Activated T-helper 1 cell treated with anti-CD3 and anti-CD28 coated beads, Interleukin-2, amount 50 U/mL, for 16 hours (primary cell): ENCODE measurements around the gene P2RX6.

Experiments used
- DNase-seq, 2 donors: peaks; one replicate each; pipeline ENCODE4 v3.0.0-alpha.2; 2020; ENCODE audit warnings: low read depth in 1 of 2, low spot score in 1 of 2

P2RX6 gene

DNA sequence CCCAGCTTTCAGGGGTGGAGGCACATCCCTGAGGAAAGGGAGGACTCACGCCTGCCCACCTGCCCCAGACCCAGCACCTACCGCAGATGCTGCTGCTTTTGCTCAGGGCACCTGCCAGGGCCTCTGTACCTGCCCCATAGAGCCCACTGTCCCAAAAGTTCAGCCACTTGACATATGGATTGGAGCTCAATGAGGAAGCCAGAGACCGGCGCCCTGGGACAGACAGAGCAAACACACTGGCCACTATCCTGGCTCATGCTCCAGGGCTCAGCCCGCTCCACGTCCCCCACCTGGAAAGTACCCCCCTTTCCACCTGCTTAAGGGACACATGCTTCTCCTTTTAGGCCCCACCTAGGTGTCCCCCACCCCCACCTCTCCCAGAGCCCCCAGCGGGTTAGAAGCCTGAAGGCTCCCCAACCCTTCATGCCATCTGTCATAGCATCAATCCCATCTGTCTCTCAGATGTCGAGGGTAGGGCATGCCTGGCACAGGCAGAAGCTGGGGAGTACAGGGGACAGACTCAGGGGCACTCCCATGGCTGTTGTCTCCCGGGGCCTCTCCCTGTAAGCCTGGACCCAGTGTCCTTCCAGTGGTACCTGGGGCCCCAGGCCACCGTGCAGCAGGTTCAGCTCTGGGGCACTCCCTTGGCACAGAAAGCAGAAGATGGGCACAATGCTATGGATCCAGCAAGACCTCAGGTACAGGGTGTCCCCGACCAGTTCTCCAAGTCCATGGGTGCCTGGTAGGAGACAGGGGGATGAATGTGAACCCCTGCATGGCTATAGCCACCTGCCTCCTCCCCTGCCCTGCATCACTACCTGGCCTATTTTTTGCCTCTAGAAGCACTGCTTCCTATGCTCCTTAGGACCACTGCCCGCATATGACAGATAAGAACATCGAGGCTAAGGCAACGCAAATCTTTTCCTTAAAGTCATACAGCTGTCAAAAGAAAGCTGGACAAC, 2.2 kb upstream of the P2RX6 start:
- DNase-seq, result no peak

GRCh38 chr22:21013657-21014201, 1.2 kb upstream of the P2RX6 start:
- no peak for DNase-seq

DNA sequence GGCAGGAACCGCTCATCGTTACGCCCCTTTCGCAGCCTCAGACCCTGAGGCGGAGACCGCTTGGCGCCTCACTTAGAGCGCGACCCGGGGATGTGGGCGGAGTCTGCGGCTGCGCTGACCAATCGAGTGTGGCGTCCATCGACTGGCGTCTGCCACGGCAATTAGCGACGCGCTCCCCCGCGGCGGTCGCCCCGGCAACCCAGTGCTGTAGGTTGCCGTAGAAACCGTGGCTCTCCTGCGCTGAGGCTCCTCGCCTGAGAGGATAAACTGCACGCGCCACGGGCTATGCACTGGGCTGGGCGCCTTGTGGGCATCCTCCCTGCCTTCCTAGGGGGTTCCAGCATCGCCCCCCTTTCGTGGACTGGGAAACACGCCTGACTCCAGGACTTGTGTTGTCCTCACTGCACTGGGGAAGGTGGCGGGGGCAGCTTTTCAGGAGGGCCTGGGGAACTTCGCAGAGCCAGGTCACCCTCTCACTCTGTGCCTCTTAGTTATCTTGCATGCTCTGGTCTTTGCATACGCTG, 701 bp upstream of the P2RX6 start:
- peak; percentile 70 to 76 for DNase-seq

DNA sequence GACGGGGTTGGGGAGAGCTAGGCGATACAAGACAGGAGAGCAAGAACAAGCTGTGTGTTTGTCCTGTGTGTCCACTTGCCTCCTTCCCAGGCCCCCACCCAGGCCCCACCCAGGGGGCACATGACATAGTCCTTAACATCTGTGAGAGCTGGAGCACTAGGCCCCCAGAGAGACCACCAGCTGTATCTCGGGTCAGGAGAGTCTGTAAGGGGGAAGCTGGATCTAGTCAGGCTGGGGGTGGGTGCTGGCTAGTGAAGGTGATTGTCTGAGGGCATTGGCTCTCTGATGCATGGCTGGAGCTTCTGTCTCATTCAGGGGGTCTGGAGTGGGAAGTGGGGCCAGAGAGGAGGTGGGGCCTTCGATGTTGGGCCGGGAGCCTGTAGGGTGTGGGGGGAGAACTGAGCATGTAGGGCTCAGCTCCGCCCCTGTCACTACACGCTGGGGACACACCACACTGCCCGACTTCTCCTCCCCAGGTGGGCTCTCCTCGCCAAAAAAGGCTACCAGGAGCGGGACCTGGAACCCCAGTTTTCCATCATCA, 571 bp downstream of the P2RX6 start:
- no peak for DNase-seq

- DNase-seq, result no peak
Observed at GRCh38 chr22:21016644-21017420, 1.9 kb downstream of the P2RX6 start.

DNA sequence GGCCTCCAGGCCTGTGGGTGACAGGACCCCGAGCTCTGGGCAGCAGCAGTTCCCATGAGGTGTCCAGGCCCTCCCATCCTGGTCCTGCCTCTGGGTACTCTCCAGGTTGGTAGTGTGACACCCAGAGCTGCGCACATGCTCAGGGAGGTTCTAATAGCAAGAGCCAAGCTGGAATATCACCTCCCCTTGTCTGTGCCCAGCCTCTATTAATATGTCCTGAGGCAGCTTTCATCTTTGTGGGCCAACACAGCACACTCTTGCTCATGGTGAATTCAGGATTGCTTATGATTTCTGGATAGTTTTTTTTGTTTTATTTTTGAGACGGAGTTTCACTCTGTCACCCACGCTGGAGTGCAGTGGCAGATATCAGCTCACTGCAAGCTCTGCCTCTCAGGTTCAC, 3.3 kb downstream of the P2RX6 start:
- DNase-seq, result no peak

DNA sequence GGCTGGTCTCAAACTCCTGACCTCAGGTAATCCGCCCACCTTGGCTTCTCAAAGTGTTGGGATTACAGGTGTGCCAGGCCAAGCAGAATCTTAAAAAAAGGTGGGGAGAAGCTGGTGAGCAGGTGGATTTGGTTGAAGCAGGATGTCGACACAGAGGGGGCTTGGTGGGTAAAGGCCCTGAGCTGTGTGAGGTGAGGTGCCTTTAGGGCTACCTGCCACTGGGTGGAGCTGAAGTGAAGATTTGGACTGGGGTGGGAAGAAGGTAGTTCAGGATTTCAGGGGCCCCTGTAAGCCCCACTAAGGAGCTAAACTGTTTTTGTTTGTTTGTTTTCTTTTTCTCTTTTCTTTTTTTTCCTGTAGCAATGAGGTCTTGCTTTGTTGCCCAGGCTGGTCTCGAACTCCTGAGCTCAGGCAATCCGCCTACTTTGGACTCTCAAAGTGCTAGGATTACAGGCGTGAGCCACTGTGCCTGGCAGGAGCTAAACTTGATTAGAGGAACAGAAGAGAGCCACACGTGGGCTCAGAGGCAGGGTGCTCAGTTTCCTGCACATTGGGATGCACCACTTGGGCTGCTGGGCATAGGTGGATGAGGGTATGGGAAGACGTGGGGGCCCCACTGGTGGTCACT, 6.0 kb downstream of the P2RX6 start:
- DNase-seq, result no peak

DNA sequence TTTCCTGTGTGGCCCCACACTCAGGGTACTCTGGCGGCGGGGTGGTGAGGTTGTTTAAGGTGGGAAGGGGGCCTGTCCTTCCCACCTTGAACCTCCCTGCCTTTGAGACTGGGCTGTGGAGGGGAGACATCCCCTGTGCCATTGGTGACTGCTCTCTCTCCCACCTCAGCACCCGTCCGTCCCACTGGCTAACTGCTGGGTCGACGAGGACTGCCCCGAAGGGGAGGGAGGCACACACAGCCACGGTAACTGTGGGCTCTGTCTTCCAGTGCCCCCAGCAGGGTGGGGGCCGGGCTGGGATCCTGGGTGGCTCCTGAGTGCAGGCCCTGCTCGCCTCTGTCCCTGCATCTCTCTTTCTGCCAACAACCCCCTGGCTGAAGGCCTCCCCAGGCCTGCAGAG, 7.5 kb downstream of the P2RX6 start:
- no peak for DNase-seq

GRCh38 chr22:21022955-21023614, 8.1 kb downstream of the P2RX6 start:
- no peak for DNase-seq

- no peak for DNase-seq
Observed at GRCh38 chr22:21025266-21025665, 10.3 kb downstream of the P2RX6 start.

DNA sequence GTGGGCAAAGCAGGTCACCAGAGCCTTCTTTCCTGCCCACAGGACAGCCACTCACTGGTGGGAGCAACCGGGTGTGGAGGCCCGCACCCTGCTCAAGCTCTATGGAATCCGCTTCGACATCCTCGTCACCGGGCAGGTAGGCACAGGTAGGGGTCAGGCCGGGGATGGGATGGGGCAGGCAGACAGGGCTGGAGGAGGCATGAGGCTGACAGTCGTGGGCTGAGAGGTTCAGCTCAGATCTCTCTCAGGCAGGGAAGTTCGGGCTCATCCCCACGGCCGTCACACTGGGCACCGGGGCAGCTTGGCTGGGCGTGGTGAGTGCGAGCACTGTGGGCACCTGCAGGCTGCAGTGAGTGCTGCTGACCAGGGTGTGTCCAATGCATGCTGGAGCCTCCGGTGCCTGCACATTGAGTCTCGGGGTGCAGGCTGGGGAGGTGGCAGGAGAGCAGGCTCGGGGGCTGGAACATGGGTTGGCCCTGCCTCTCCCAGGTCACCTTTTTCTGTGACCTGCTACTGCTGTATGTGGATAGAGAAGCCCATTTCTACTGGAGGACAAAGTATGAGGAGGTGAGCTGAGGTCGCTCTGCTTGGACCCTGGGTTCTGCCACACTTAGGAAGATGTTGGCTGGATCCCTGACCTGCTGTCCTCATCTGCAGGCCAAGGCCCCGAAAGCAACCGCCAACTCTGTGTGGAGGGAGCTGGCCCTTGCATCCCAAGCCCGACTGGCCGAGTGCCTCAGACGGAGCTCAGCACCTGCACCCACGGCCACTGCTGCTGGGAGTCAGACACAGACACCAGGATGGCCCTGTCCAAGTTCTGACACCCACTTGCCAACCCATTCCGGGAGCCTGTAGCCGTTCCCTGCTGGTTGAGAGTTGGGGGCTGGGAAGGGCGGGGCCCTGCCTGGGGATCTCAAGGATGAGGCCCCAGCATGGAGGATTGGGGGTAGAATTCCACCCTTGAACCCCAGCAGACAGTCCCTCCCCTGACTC, 11.1 kb downstream of the P2RX6 start:
- DNase-seq, result no peak

GRCh38 chr22:21026783-21027692, 12.1 kb downstream of the P2RX6 start:
- DNase-seq, result no peak

DNA sequence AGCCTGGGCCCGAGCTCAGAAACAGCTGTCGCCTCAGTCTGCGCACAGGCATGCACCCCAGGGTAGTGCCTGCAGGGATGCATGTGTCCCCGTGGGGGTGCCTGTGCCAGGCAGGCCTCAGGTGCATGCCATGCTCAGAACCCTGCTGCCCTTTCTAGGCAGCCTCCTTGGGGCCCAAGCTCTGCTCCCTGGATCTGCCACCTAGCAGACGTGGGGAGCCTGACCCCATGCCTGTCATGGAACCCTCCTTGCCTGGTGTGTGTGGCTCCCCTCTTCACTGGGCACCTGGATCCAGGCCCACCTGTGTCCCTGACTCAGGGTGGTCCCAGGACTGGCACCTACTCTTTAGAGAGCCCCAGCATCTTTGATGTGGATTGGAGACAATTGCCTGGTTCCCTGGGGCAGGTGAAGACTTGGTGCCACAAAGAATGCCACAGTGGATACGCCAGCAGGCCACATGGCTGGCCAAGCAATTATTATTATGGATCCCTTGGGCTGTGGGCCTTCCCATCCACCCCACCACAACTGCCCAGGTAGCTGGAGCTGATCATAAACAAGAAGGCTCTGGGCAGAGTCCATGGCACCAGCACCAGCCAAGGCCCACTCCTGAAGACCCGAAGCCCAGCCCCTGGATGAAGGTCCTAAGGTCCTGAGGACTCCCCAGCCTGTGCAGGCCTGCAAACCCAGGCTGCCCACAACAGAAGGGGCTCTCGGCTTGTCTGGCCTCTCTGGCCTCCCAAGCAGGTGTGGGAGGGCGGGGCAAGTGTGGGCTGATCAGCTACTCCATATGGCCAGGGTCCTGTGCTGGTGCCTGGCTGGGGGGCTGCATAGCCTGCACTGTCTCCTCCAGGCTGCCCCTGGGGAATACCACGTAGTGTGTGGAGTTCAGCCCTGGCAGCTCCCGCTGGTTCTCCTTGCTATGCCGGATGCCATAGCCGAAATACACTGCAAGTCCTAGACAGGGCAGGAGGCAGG, 13.6 kb downstream of the P2RX6 start:
- DNase-seq, result no peak

DNA sequence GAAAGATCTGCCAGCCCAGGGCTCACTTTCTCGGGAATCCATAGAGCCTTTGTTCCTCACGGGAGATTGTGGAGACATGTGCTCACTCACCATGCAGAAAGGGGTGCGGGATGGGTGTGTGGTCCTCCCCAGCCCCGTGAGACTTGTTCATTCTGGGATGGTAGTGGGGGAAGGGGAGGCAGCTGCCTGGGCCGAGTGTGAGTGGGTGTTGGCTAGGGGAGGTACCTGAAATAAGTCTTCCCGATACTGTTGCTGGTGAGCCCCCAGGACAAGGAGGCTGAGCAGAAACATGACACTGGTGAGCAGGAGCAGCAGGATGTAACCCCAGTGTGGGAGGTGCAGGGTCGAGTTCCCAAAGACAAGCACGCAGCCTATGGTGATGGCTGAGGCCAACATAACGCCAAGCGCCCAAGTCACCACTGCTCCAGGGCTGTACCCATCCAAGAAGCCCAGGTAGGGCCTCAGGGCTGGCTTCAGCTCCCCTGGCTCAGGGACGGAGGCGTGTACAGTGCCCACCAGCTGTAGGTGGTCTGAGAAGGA, 14.6 kb downstream of the P2RX6 start:
- no peak for DNase-seq

DNA sequence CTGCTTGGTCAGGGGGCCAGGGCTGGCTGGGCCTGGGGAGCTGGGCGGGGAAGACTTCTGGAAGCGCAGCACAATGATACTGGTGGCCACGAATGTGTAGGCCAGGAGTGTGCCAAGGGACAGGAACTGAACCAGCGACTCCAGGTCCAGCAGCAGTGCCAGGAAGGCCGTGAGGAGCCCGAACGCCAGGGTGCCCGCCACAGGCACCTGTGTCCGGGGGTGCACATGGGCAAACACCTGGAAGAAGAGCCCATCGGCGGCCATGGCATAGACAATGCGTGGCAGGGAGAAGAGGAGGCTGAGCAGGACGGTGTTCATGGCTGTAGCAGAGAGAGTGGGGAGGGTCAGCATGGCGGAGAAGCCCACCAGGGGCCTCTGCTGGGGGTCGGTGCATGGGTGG, 15.1 kb downstream of the P2RX6 start:
- no peak for DNase-seq

DNA sequence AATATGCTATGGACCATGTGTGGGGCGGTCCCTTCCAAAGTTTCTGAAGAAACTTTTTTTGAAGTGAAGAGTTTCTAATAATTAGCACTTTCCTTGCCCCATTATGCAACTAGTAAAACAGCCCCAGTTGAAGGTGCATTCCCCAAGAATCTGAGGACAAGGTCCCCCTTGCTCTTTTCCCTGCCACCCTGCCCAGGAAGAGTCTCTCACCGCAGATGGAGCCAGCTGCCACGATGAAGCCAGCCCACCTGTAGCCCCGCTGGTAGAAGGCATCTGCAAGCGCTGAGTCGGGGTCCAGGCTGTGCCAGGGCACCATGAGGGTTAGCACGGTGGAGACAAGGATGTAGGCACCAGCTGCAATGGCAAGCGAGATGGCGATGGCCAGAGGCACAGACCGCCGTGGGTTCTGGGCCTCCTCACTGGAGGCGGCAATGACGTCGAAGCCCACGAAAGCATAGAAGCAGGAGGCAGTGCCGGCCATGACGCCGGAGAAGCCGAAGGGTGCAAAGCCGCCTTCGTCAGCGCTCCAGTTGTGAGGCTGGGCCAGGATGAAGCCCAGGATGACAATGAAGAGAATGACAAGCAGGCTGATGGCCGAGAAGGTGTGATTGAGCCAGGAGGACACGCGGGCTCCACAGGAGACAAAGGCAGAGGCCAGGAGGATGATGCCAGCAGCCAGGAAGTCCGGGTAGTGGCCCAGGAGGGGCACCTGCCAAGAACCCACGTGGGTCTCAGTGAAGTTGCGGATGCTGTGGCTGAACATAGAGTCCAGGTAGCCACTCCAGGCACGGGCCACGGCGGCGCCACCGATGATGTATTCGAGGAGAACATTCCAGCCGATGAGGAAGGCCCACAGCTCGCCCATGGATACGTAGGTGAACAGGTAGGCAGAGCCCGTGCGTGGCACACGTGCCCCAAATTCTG, 15.9 kb downstream of the P2RX6 start:
- DNase-seq, result no peak
